DOHH2 (cell line): ENCODE results near the gene POLE3.

Experiments used
- EZH2phosphoT487 ChIP-seq: fragments of 200-600 bp; sonication (generic); IDR thresholded peaks from 2 replicates; pipeline ENCODE4 v1.6.1; 2017; ENCODE audit warnings: borderline replicate concordance, mild to moderate bottlenecking, antibody characterized with exemption, low read length, moderate library complexity, mixed read lengths
- TF ChIP-seq, protein P1 (sequence below): fragments of 200-600 bp; sonication (generic); IDR thresholded peaks from one replicate; pipeline ENCODE4 v1.5.1; 2014; ENCODE audit warnings: antibody characterized with exemption, mild to moderate bottlenecking, low read depth, low read length; ENCODE audit not compliant: poor library complexity, severe bottlenecking

DNA sequence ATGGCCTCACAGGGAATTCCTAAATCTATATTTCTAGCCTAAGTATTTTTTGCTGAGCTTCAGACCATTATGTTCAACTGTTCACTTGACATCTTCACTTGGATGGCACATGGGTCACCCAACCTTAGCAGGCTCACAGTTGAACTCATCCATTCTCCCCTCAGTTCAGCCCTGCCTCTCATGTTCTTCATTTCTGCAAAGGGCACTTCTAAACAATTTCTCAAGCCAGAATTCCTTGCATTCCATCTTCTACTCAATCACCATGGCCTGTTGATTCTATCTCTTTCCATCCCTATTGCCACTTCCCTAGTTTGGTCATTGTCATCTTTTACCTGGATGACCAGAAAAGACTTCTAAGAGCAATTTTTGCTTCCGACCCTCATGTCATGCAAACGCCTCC, 45.8 kb upstream of the POLE3 start:
- TF ChIP-seq, protein P1, sequence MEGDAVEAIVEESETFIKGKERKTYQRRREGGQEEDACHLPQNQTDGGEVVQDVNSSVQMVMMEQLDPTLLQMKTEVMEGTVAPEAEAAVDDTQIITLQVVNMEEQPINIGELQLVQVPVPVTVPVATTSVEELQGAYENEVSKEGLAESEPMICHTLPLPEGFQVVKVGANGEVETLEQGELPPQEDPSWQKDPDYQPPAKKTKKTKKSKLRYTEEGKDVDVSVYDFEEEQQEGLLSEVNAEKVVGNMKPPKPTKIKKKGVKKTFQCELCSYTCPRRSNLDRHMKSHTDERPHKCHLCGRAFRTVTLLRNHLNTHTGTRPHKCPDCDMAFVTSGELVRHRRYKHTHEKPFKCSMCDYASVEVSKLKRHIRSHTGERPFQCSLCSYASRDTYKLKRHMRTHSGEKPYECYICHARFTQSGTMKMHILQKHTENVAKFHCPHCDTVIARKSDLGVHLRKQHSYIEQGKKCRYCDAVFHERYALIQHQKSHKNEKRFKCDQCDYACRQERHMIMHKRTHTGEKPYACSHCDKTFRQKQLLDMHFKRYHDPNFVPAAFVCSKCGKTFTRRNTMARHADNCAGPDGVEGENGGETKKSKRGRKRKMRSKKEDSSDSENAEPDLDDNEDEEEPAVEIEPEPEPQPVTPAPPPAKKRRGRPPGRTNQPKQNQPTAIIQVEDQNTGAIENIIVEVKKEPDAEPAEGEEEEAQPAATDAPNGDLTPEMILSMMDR = no peak
- TF ChIP-seq EZH2phosphoT487 = no peak
